Measurements from ENCODE around the gene GJB6. TPM values are rescaled to one million over a fixed set of nuclear protein-coding genes. Genes with fewer than 3 reads are reported as not detected.
"Not testable (repeated sequence)": the region's sequence is repeated elsewhere in the genome, so short reads cannot be mapped to it uniquely, and the experiment has no call there.

The GJB6 gene
- total RNA-seq, result not detected in 2 replicates
- polyA plus RNA-seq, result not detected in 2 replicates
- polyA plus RNA-seq (2011; cell fraction: cytosol; rRNA removed), result not detected in 2 replicates
- polyA plus RNA-seq (2011; cell fraction: nucleus; rRNA removed), result not detected in 2 replicates
- polyA plus RNA-seq (2012), result not detected in 2 replicates
- not detected in 2 replicates for polyA minus RNA-seq
- polyA minus RNA-seq (2011; cell fraction: cytosol; rRNA and poly(A)+ RNA removed), result not detected
- not detected in 2 replicates for polyA minus RNA-seq (2011; cell fraction: nucleus; rRNA and poly(A)+ RNA removed)
- Bru-seq, nascent RNA, result not detected
- not detected for BruChase-seq, experiment 1, labeled RNA remaining after a 6-hour chase
- BruChase-seq, experiment 2, labeled RNA remaining after a 2-hour chase, result not detected
- long read RNA-seq, result 0 reads

- Histone ChIP-seq H4K20me1 (replicated peaks; ENCODE audit: control insufficient read depth, extremely low read depth, insufficient read depth, low read length) (no peaks in the 10 kb centered on the region), H3K4me1 (ENCODE audit: control insufficient read depth, extremely low read depth, insufficient read depth, low read length) (no peaks in the 10 kb centered on the region), H3K9me1 (replicated peaks; ENCODE audit: control insufficient read depth, extremely low read depth, insufficient read depth, low read length) (no peaks in the 10 kb centered on the region), H2AFZ (ENCODE audit: low read depth, low read length) (no peak within 1 kb of the TSS), H3K27me3 (ENCODE audit: control insufficient read depth in 2 of 2, insufficient read depth in 2 of 2, low read length in 2 of 2) (peaks cover 35 to 43% of the 10 kb centered on the region in 2 experiments), H3K27ac (ENCODE audit: insufficient read depth, low read depth, low read length) (no peak within 1 kb of the TSS), H3K79me2 (ENCODE audit: control insufficient read depth, insufficient read depth, low read length) (no peaks in the 10 kb centered on the region), H3K9me3 (replicated peaks; ENCODE audit: control insufficient read depth, insufficient read depth, low read length) (no peaks in the 10 kb centered on the region), H3K4me2 (ENCODE audit: insufficient read depth, low read length) (no peak within 1 kb of the TSS), H3K36me3 (ENCODE audit: control insufficient read depth in 2 of 2, extremely low read depth in 1 of 2, insufficient read depth in 2 of 2, low read length in 2 of 2) (no peaks in the 10 kb centered on the region), H3K9ac (replicated peaks; ENCODE audit: extremely low read depth, insufficient read depth, low read length) (no peak within 1 kb of the TSS), H3K4me3 (replicated peaks in 1 of 3; ENCODE audit: insufficient read depth in 1 of 3, low read depth in 1 of 3, low read length in 3 of 3) (no peak within 1 kb of the TSS)
- BruUV-seq (replicated peaks), result no TSS peak
- intact Hi-C loops (cut with micrococcal nuclease) (no loop called here), dilution Hi-C loops (cut with MboI; ENCODE audit: extremely low pct_ligation_motif_present, low sequenced_read_pairs) (no loop called here)
- TF ChIP-seq MAX (IDR thresholded peaks at IDR 0.05; ENCODE audit: insufficient read depth, insufficient read length) (no peak), EZH2 (IDR thresholded peaks at IDR 0.05; ENCODE audit: borderline replicate concordance, low read depth, low read length, severe bottlenecking) (peak; percentile 96)
- DNase-seq (ENCODE audit: low read depth, low spot score) (no peak), FAIRE-seq (no peak)
- ChIA-PET POLR2A (no interaction called here), CTCF (no interaction called here)
These were observed at the start of gene GJB6 for GRCh38 chr13:20231839-20232555. TSS of gene GJB6 (minus strand) at chr13:20232319. CDS start at chr13:20223480, 8,839 bp downstream.

- H3K4me3 ChIP-seq (replicated peaks in 1 of 3; ENCODE audit: insufficient read depth in 1 of 3, low read depth in 1 of 3, low read length in 3 of 3); intact Hi-C loops (cut with micrococcal nuclease); H3K79me2 ChIP-seq (ENCODE audit: control insufficient read depth, insufficient read depth, low read length); CTCF ChIA-PET; BruUV-seq (replicated peaks); H3K9me3 ChIP-seq (replicated peaks; ENCODE audit: control insufficient read depth, insufficient read depth, low read length); dilution Hi-C loops (cut with MboI; ENCODE audit: extremely low pct_ligation_motif_present, low sequenced_read_pairs); POLR2A ChIA-PET; H3K4me2 ChIP-seq (ENCODE audit: insufficient read depth, low read length); H3K36me3 ChIP-seq (ENCODE audit: control insufficient read depth in 2 of 2, extremely low read depth in 1 of 2, insufficient read depth in 2 of 2, low read length in 2 of 2); H3K9me1 ChIP-seq (replicated peaks; ENCODE audit: control insufficient read depth, extremely low read depth, insufficient read depth, low read length); H2AFZ ChIP-seq (ENCODE audit: low read depth, low read length); H3K9ac ChIP-seq (replicated peaks; ENCODE audit: extremely low read depth, insufficient read depth, low read length); H3K27me3 ChIP-seq (ENCODE audit: control insufficient read depth in 2 of 2, insufficient read depth in 2 of 2, low read length in 2 of 2); H4K20me1 ChIP-seq (replicated peaks; ENCODE audit: control insufficient read depth, extremely low read depth, insufficient read depth, low read length); H3K4me1 ChIP-seq (ENCODE audit: control insufficient read depth, extremely low read depth, insufficient read depth, low read length); FAIRE-seq; H3K27ac ChIP-seq (ENCODE audit: insufficient read depth, low read depth, low read length); DNase-seq (ENCODE audit: low read depth, low spot score): not testable (repeated sequence)
These were observed 44.8 kb upstream of the GJB6 start for GRCh38 chr13:20276901-20277300.
